Endothelial cell of umbilical vein (primary cell): ENCODE measurements around the gene GHSR. TPM values are rescaled to one million over a fixed set of nuclear protein-coding genes. Genes with fewer than 3 reads are reported as not detected.

ENCODE experiments used
- BruUV-seq: library from RNA; stranded (reverse); fragments of 400-500 nt; replicated peaks from 2 replicates; lab custom pipeline; 2021; lab: Mats Ljungman, UMichigan
- CTCF ChIA-PET: fragments of 300-600, 350-600 bp; sonication (Branson Sonifier 250); formaldehyde crosslinking; loops from one replicate; lab custom pipeline; 2021; ENCODE audit warnings: antibody characterized with exemption, inconsistent platforms; lab: Charles Lee
- POLR2A ChIA-PET: fragments of 300-600, 350-600 bp; sonication (Branson Sonifier 250); formaldehyde crosslinking; loops from one replicate; lab custom pipeline; 2021; ENCODE audit warnings: antibody characterized with exemption, inconsistent platforms; lab: Charles Lee
- DNase-seq: peaks from one replicate; pipeline ENCODE4 v3.0.0-alpha.2; 2011; ENCODE audit warnings: low read depth, low spot score
- FAIRE-seq: peaks from 2 replicates; lab custom pipeline; 2011; peaks lifted over from hg19 to GRCh38; lab: Jason Lieb, UNC
- H2AFZ ChIP-seq: 2 replicates; pipeline ENCODE4 v1.6.0; 2012; ENCODE audit warnings: low read depth, low read length, control low read depth, inconsistent platforms
- H3K27ac ChIP-seq: 2 replicates; pipeline ENCODE4 v1.5.1; 2011; ENCODE audit warnings: low read depth, mild to moderate bottlenecking, control low read depth, low read length, moderate library complexity; ENCODE audit not compliant: insufficient read depth
- H3K27me3 ChIP-seq, 2 experiments: 2 replicates each; pipeline versions ENCODE4 v1.6.0 to v1.6.1; 2011; ENCODE audit warnings: low read length in 2 of 2, mixed read lengths in 1 of 2; ENCODE audit not compliant: control insufficient read depth in 2 of 2, insufficient read depth in 2 of 2
- H3K36me3 ChIP-seq, 2 experiments: 2 replicates in 1 of 2; 3 replicates in 1 of 2; pipeline ENCODE4 v1.5.1; 2011; ENCODE audit warnings: low read length in 2 of 2, mild to moderate bottlenecking in 1 of 2, moderate library complexity in 1 of 2; ENCODE audit not compliant: control insufficient read depth in 2 of 2, insufficient read depth in 2 of 2; ENCODE audit errors: extremely low read depth in 1 of 2
- H3K4me1 ChIP-seq: 3 replicates; pipeline ENCODE4 v1.5.1; 2011; ENCODE audit warnings: mild to moderate bottlenecking, low read length; ENCODE audit not compliant: control insufficient read depth, insufficient read depth; ENCODE audit errors: extremely low read depth
- H3K4me2 ChIP-seq: 2 replicates; pipeline ENCODE4 v1.6.1; 2011; ENCODE audit warnings: low read length, control low read depth, mixed read lengths; ENCODE audit not compliant: insufficient read depth
- H3K4me3 ChIP-seq, 3 experiments: fragments of 200-600 bp in 1 of 3; sonication (generic), shearing (Covaris generic) in 1 of 3; replicated peaks in 1 of 3; 2 replicates each; pipeline ENCODE4 v1.5.1; 2011 to 2016; ENCODE audit warnings: control low read depth in 3 of 3, low read length in 3 of 3, mild to moderate bottlenecking in 2 of 3, inconsistent platforms in 1 of 3, low read depth in 1 of 3, moderate library complexity in 1 of 3; ENCODE audit not compliant: insufficient read depth in 1 of 3
- H3K79me2 ChIP-seq: 2 replicates; pipeline ENCODE4 v1.6.0; 2012; ENCODE audit warnings: low read length, inconsistent platforms; ENCODE audit not compliant: control insufficient read depth, insufficient read depth
- H3K9ac ChIP-seq: replicated peaks from 2 replicates; pipeline ENCODE3; 2011; ENCODE audit warnings: low read length, control low read depth; ENCODE audit not compliant: insufficient read depth; ENCODE audit errors: extremely low read depth
- H3K9me1 ChIP-seq: replicated peaks from 3 replicates; pipeline ENCODE4 v1.6.0; 2011; ENCODE audit warnings: mild to moderate bottlenecking, low read length; ENCODE audit not compliant: control insufficient read depth, insufficient read depth; ENCODE audit errors: extremely low read depth
- H3K9me3 ChIP-seq: replicated peaks from 2 replicates; pipeline ENCODE4 v1.5.1; 2012; ENCODE audit warnings: low read length, inconsistent platforms; ENCODE audit not compliant: control insufficient read depth, insufficient read depth
- H4K20me1 ChIP-seq: replicated peaks from 2 replicates; pipeline ENCODE3; 2011; ENCODE audit warnings: mild to moderate bottlenecking, low read length; ENCODE audit not compliant: control insufficient read depth, insufficient read depth; ENCODE audit errors: extremely low read depth
- CTCF ChIP-seq, 2 donors: IDR thresholded peaks; 1 replicate in 1 of 2; 2 replicates in 1 of 2; pipeline ENCODE4 v1.5.1; 2011; ENCODE audit warnings: low read length in 2 of 2, mild to moderate bottlenecking in 2 of 2, moderate library complexity in 2 of 2, control low read depth in 1 of 2, inconsistent platforms in 1 of 2, low read depth in 1 of 2; ENCODE audit not compliant: insufficient read depth in 1 of 2; ENCODE audit errors: extremely low read depth in 1 of 2
- EZH2 ChIP-seq: IDR thresholded peaks from 2 replicates; pipeline ENCODE4 v1.6.1; 2012; ENCODE audit warnings: borderline replicate concordance, low read depth, mild to moderate bottlenecking, moderate library complexity, low read length, inconsistent platforms; ENCODE audit not compliant: severe bottlenecking
- FOS ChIP-seq: IDR thresholded peaks from 2 replicates; pipeline ENCODE4 v1.6.1; 2011; ENCODE audit warnings: mild to moderate bottlenecking, low read length, moderate library complexity, borderline replicate concordance; ENCODE audit not compliant: insufficient read depth
- GATA2 ChIP-seq: IDR thresholded peaks from 2 replicates; pipeline ENCODE4 v1.7.0; 2011; ENCODE audit warnings: low read depth, mild to moderate bottlenecking, moderate library complexity, mixed read lengths, low read length; ENCODE audit not compliant: insufficient read length, insufficient read depth
- JUN ChIP-seq: IDR thresholded peaks from 2 replicates; pipeline ENCODE4 v1.6.1; 2011; ENCODE audit warnings: borderline replicate concordance, low read depth; ENCODE audit not compliant: insufficient read length, insufficient read depth
- MYC ChIP-seq: IDR thresholded peaks from one replicate; pipeline ENCODE4 v1.6.1; 2011; ENCODE audit warnings: mild to moderate bottlenecking, low read depth, low read length
- POLR2A ChIP-seq: IDR thresholded peaks from 2 replicates; pipeline ENCODE4 v1.6.1; 2012; ENCODE audit warnings: low read depth, mild to moderate bottlenecking, control low read depth, low read length
- POLR2AphosphoS5 ChIP-seq: IDR thresholded peaks from 2 replicates; pipeline ENCODE4 v1.6.1; 2012; ENCODE audit warnings: low read depth, mild to moderate bottlenecking, control low read depth, low read length, moderate library complexity; ENCODE audit not compliant: insufficient read depth
- dilution Hi-C: fragments of 300-500 bp; cut with MboI; formaldehyde crosslinking; loops from one replicate; pipeline ENCODE4 v1.15.0; 2019; ENCODE audit warnings: low sequenced_read_pairs; ENCODE audit not compliant: extremely low pct_ligation_motif_present
- intact Hi-C: fragments of 100-400 bp; cut with micrococcal nuclease; formaldehyde crosslinking; loops from one replicate; pipeline ENCODE4 v1.10.0; 2022
- polyA plus RNA-seq, 4 experiments: library from polyadenylated mRNA; depleted of rRNA in 3 of 4; stranded (reverse) in 3 of 4; unstranded in 1 of 4; fragments of >200 nt; gene quantifications; 2 replicates each; pipeline versions ENCODE4 v1.2.1 to v1.2.3, GENCODE V29; 2011 to 2012; ENCODE audit warnings: missing spikeins in 1 of 4
- total RNA-seq: library from RNA; stranded (reverse); gene quantifications from 2 replicates; pipeline ENCODE4 v1.2.3, GENCODE V29; 2021
- TF ChIP-seq, protein P1 (sequence below): IDR thresholded peaks from 2 replicates; pipeline ENCODE4 v1.6.1; 2011; ENCODE audit not compliant: insufficient read depth, insufficient read length

GHSR gene
- total and polyA plus RNA-seq, 2 donors (not counting 3 experiments of a cell fraction or from before 2014, with no cell fraction given) = not detected

GRCh38 chr3:172397716-172398405 is 50.4 kb downstream of the GHSR start:
- POLR2A ChIA-PET = no interaction called here
- dilution Hi-C loops = no loop called here
- CTCF ChIA-PET = interaction anchor here (0.7 to 1.4 kb wide), 4 partner anchors 12 to 269 kb away, joined by 3 to 4 read pairs (median 3); no protein-coding TSS in a partner anchor
- H3K27me3 ChIP-seq = no peaks in the 10 kb centered on the region
- H3K36me3 ChIP-seq = peaks cover 14 to 16% of the 10 kb centered on the region in 2 experiments
- no peaks in the 10 kb centered on the region for H3K9me1 ChIP-seq
- H3K9me3 ChIP-seq = no peaks in the 10 kb centered on the region
- H3K4me3 ChIP-seq = no peak overlapping the region
- H3K79me2 ChIP-seq = no peaks in the 10 kb centered on the region
- DNase-seq (no peak), FAIRE-seq (no peak)
- no peaks in the 10 kb centered on the region for H3K4me1 ChIP-seq
- intact Hi-C loops = no loop called here
- H3K27ac ChIP-seq = no peak overlapping the region
- no peaks in the 10 kb centered on the region for H4K20me1 ChIP-seq
- no peak overlapping the region for H3K4me2 ChIP-seq
- H2AFZ ChIP-seq = no peak overlapping the region
- no peak overlapping the region for H3K9ac ChIP-seq
- TF ChIP-seq POLR2AphosphoS5 (no peak), EZH2 (no peak), FOS (no peak), JUN (no peak), POLR2A (no peak), CTCF (IDR thresholded peaks at IDR 0.05; ENCODE audit: extremely low read depth in 1 of 2, insufficient read depth in 1 of 2, low read depth in 1 of 2, low read length in 2 of 2) (no peak), GATA2 (no peak), MYC (no peak)
- TF ChIP-seq, protein P1, sequence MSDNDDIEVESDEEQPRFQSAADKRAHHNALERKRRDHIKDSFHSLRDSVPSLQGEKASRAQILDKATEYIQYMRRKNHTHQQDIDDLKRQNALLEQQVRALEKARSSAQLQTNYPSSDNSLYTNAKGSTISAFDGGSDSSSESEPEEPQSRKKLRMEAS = no peak
- BruUV-seq = no TSS peak
